Upper lobe of left lung (tissue), 4 donors: Measurements from ENCODE around the gene FAM229A.

Experiments used
- POLR2AphosphoS5 ChIP-seq, 2 donors: sonication (generic); formaldehyde crosslinking; IDR thresholded peaks; one replicate each; pipeline ENCODE4 v1.5.1; 2017; ENCODE audit warnings: antibody characterized with exemption in 2 of 2
- TF ChIP-seq, protein P1 (sequence below), 6 experiments: fragments of 450-650 bp in 4 of 6; fragments of 200-600 bp in 2 of 6; sonication (generic) in 2 of 6; IDR thresholded peaks; one replicate each; pipeline ENCODE4 v1.5.1; 2016 to 2019; ENCODE audit warnings: antibody characterized with exemption in 6 of 6

DNA sequence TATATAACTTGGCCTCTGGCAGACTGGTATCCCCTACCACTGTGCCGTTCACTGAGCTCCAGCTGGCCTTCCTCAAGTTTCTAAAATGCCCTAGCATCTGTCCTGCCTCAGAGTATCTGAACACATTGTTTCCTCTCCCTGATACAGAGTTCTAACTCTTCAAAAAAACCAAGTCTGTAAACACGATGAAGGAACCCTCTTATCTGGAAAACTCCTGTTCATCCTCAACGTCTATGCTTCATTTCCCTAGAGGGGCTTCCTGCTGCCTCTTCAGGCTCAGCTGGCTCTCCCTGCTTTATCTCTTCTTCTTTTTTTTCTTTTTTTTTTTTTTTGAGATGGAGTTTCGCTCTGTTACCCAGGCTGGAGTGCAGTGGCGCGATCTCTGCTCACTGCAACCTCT is 26.4 kb upstream of the FAM229A start:
- TF ChIP-seq, protein P1, sequence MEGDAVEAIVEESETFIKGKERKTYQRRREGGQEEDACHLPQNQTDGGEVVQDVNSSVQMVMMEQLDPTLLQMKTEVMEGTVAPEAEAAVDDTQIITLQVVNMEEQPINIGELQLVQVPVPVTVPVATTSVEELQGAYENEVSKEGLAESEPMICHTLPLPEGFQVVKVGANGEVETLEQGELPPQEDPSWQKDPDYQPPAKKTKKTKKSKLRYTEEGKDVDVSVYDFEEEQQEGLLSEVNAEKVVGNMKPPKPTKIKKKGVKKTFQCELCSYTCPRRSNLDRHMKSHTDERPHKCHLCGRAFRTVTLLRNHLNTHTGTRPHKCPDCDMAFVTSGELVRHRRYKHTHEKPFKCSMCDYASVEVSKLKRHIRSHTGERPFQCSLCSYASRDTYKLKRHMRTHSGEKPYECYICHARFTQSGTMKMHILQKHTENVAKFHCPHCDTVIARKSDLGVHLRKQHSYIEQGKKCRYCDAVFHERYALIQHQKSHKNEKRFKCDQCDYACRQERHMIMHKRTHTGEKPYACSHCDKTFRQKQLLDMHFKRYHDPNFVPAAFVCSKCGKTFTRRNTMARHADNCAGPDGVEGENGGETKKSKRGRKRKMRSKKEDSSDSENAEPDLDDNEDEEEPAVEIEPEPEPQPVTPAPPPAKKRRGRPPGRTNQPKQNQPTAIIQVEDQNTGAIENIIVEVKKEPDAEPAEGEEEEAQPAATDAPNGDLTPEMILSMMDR (IDR thresholded peaks at IDR 0.05): no peak
- TF ChIP-seq POLR2AphosphoS5 (IDR thresholded peaks at IDR 0.05): no peak
